ENCODE data around the gene SERTAD1.

Gene SERTAD1

GRCh38 chr19:40379446-40380198 is 46.2 kb downstream of the SERTAD1 start:
- H3K4me3 ChIP-seq (ENCODE audit: low read length), result no peak overlapping the region
- no peak for DNase-seq (ENCODE audit: low read depth)

GRCh38 chr19:40378509-40378908 is 47.3 kb downstream of the SERTAD1 start:
- H3K4me3 ChIP-seq (ENCODE audit: low read length), result no peak overlapping the region
- DNase-seq (ENCODE audit: low read depth), result no peak
- TF ChIP-seq CTCF (conservative IDR thresholded peaks at IDR 0.05; ENCODE audit: low read length), result no peak

More at GRCh38 chr19:40379446-40380198, 46.2 kb downstream of the SERTAD1 start:
- no peak for TF ChIP-seq CTCF (conservative IDR thresholded peaks at IDR 0.05; ENCODE audit: low read length)

GRCh38 chr19:40377876-40378385 is 47.9 kb downstream of the SERTAD1 start:
- H3K4me3 ChIP-seq (ENCODE audit: low read length), result no peak overlapping the region
- no peak for DNase-seq (ENCODE audit: low read depth)
- TF ChIP-seq CTCF (conservative IDR thresholded peaks at IDR 0.05; ENCODE audit: low read length), result no peak

GRCh38 chr19:40376286-40376862 is 49.4 kb downstream of the SERTAD1 start:
- TF ChIP-seq CTCF (conservative IDR thresholded peaks at IDR 0.05; ENCODE audit: low read length), result no peak
- DNase-seq (ENCODE audit: low read depth), result no peak

GRCh38 chr19:40374084-40374483 is 51.7 kb downstream of the SERTAD1 start:
- no peak overlapping the region for H3K4me3 ChIP-seq (ENCODE audit: low read length)
- no peak for DNase-seq (ENCODE audit: low read depth)
- TF ChIP-seq CTCF (conservative IDR thresholded peaks at IDR 0.05; ENCODE audit: low read length), result no peak

More at GRCh38 chr19:40376286-40376862, 49.4 kb downstream of the SERTAD1 start:
- no peak overlapping the region for H3K4me3 ChIP-seq (ENCODE audit: low read length)

- no peak for TF ChIP-seq CTCF (conservative IDR thresholded peaks at IDR 0.05; ENCODE audit: low read length)
- no peak for DNase-seq (ENCODE audit: low read depth)
- H3K4me3 ChIP-seq (ENCODE audit: low read length), result no peak overlapping the region
These were observed 54.0 kb downstream of the SERTAD1 start for GRCh38 chr19:40371802-40372122.
